Measurements from ENCODE around the gene ZBED4. TPM values are rescaled to one million over a fixed set of nuclear protein-coding genes. Genes with fewer than 3 reads are reported as not detected.

Gene ZBED4
- polyA plus RNA-seq, 12 donors = 10.9 to 16.5 (median 12.7) TPM; not detected in 1

DNA sequence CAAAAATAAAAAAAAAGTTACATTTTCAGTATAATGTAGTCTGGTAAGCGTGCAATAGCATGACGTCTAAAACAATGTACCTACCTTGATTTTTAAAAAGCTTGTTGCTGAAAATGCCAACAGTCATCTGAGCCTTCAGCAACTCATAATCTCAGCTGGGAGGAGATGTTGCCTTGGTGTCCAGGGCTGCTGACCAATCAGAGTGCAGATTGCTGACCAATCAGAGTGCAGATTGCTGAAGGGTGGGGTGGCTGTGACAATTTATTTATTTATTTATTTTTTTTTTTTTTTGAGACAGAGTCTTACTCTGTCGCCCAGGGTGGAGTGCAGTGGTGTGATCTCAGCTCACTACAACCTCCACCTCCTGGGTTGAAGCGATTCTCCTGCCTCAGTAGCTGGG, 17.8 kb downstream of the ZBED4 start:
- DNase-seq = no peak

DNA sequence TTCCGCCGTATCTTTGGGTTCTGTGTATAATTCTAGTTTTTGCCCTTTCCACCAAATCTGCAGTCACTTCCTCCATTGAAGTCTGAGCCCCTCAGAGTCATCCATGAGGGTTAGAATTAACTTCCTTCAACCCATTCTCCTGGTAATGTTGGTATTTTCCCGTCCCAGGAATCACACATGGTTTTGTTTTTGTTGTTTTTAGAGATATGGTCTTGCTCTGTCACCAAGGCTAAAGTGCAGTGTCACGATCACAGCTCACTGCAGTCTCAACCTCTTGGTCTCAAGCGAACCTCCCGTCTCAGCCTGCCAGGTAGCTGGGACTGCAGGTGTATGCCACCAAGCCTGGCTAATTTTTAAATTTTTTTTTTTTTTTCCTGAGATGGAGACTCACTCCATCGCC, 18.7 kb downstream of the ZBED4 start:
- no peak for DNase-seq

- DNase-seq = no peak
Measured at GRCh38 chr22:49873228-49873940, 19.7 kb downstream of the ZBED4 start.

DNA sequence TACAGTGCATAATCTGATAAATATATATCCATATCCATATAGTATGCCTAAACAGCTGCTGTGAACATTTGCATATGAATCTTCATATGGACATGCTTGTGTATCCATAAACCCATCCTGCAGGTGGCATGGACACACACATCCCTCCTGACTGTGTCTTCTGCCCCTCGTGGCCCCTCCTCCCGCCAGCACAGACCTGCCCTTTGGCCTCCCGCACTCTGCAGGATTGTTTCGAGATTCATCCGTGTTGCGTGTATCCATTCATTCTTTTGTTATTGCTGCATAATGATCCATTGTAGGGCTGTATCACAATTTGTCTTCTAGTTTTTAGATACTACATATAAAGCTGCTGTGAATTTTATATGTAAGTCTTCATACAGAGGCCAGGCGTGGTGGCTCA, 24.0 kb downstream of the ZBED4 start:
- DNase-seq = no peak

- DNase-seq = no peak
Measured at GRCh38 chr22:49878206-49878605, 24.6 kb downstream of the ZBED4 start.

DNA sequence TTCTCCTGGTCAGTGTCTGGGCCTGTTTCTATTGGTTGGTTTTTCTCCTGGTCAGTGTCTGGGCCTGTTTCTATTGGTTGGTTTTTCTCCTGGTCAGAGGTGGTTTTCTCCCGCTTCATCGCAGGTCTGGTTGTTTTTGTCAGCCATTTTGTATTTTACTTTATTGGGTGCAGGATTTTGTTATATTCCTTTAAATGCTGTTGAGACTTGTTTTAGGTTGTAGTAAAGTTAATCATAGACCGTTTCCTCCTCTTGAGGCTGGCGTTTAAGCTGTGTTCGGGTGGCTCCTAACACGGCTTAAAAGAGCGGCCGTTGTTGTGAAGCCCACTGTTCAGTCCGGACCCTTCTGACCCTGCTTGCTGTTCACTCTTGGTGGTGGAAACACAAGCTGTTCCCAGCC, 26.2 kb downstream of the ZBED4 start:
- no peak for DNase-seq

DNA sequence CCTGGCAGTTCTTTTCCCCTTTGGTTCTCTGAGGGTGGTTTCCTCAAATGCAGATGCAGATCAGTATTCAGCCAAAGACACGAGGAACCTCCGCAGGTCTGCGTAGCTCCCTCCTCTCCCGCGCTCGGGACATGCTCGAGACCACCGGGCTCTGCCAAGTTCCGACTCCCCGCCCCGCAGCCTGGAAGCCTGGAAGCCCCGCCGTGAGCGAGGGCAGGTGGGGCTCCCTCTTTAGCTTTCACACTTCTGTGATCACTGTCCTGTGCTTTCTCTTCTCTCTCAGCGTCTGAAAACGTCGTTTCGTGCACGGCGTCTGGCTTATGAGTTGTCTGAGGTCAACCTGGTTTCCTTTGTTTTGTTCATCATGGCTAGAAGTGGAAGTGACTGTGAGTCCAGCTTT, 26.6 kb downstream of the ZBED4 start:
- no peak for DNase-seq

DNA sequence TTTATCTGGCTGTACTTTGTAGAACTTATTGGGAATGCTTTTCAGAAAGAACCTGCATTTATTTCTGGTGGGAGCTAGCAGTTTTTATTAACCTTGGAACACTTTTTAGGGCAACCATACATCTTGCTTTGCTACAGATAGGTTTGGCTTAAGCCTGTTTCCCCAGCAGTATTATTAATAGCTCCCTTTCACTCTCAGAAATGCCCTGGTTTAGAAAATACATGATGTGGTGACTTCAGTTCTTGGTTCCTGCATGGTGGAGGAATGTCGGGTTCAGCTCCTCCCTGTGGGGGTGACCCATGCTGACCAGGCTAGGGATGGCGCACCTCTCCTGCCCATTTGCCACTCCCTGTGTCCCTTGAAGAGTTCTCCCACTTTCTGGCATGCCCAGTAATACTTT, 28.2 kb downstream of the ZBED4 start:
- no peak for DNase-seq

DNA sequence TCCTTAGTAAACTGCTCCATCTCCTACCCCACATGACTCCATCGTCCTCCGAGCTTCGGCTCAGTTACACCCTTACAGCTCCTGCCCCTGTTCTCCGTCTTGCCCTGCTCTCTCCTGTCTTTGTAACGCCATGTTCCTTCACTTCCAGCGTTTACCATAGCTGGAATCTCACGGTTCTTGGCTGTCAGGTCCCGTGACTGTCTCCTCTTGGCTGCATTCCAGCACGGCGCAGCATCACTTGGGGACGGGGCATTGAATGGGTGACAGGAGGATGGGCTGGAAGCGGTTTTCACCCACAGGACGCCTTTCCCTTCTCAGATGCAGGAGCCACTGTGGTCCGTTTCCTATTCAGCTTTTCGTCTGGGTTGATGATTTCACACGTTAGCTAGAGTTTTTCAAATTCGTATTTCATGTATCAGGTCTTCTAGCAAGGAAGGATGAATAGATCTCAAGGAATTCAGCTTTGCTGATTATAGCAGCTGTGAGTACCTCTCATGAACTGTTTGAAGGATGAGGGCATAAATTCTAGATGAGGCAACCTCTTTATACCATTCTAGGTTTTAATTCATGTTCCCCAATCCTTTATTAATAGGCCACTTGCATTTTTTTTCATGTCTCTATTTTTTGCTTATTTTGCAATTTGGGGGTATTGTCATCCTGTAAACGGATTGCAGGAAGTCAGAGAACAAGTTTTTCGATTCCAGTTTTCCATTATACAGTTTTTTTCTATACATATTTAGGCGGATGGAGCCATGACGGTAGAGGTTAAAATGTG, 29.1 kb downstream of the ZBED4 start:
- no peak for DNase-seq

DNA sequence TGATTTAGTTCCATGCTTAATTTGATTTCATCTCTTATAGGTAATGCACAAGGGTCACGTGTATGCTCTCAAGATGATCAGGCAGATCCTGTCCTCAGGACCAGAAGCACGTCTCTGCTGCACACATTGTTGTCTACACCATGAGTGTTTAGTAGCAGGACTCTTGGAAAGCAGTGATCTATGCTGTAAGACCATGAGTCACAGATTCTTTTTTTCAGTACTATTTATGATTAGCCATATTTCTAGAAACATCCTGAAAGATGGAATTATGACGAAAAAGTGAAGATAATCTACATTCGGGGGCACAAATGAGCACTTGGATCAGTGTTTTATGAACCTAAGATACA, 29.6 kb downstream of the ZBED4 start:
- no peak for DNase-seq

GRCh38 chr22:49884075-49884474, 30.4 kb downstream of the ZBED4 start:
- DNase-seq = no peak

GRCh38 chr22:49884503-49885260, 31.0 kb downstream of the ZBED4 start:
- DNase-seq = no peak

DNA sequence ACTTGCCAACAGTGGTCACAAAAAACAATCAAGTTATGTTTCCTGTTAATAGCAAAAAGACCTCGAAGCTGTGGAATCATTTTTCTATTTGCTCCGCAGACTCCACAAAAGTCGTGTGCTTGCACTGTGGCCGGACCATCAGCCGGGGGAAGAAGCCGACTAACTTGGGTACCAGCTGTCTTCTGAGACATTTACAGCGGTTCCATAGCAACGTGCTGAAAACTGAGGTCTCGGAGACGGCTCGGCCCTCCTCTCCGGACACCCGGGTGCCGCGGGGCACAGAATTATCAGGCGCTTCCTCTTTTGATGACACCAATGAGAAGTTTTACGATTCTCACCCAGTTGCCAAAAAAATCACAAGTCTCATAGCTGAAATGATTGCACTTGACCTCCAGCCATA, 31.6 kb downstream of the ZBED4 start:
- no peak for DNase-seq

GRCh38 chr22:49885881-49886280, 32.2 kb downstream of the ZBED4 start:
- DNase-seq = no peak

GRCh38 chr22:49886346-49887063, 32.9 kb downstream of the ZBED4 start:
- DNase-seq = no peak

DNA sequence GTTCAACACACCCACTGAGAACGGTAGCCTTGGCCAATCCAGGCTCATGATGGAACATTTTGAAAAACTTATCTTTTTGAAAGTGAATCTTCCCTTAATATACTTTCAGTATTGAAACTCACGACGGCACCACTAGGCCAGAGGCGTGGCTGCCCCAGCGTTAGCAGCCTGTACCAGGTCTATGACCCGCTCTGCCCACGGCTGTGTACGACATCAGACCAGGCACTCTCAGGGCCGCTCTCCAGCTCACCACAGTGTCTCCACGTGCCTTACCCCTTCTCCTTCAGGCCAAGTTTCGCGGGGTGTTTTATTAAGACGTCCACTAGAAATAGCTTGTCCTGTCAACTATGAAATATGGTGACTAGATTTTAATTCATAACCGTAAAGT, 33.4 kb downstream of the ZBED4 start:
- no peak for DNase-seq

- no peak for DNase-seq
Measured at GRCh38 chr22:49887702-49888101, 34.1 kb downstream of the ZBED4 start.

GRCh38 chr22:49889071-49889470, 35.4 kb downstream of the ZBED4 start:
- DNase-seq = no peak

- no peak for DNase-seq
Measured at GRCh38 chr22:49892226-49892899, 38.7 kb downstream of the ZBED4 start.

DNA sequence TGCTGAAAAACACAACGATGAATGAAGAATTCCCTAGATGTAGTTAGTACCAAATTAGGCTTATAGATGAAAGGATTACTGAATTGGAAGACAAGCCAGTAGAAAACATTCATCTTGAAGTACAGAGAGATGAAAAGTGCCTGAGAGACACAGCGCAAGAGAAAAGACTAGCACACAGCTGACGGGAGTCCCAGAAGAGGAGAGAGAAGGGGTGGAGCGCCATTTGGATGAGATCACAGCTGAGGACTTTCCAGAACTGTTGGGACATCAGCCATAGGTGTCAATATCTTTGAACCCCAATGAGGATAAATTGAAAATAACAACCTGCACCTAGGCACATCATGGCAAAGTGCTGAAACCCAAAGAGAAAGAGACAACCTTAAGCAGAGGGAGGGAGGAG, 39.4 kb downstream of the ZBED4 start:
- DNase-seq = no peak

DNA sequence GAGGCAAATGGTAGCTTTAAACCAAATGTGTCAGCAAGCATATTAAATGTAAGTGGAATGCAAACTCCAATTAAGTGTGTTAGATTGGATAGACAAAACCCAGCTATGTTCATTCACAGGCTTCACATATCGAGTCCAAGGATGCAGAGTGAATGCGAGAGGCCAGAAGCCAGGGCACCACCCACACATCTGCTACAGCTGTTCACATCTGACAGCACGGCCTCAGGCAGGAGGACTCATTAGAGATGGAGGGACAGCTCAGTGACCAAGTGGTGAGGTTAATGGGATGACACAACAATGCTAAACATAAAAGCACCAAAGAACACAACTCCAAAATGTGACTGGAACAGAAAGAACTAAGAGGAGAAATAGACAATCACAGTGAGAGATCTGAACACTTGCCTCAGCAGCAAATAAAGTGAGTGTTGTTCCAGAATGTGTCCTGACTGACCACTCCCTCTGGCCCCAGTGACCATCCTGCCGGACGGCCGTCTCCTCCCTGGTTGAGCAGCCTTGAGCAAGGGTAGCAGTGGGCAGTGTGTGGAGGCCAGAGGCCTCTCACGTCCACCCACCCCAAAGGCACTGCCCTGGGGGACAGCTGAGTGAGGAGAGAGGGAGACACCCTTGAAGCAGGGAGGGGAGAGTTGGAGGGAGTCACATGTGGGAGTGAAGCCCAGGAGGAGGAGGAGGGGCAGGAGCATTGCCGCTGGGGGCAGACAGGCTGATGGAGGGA, 40.8 kb downstream of the ZBED4 start:
- DNase-seq = no peak
